Cardiac ventricle fibroblast (primary cell): ENCODE results near the gene PLGLB2. TPM values are rescaled to one million over a fixed set of nuclear protein-coding genes. Genes with fewer than 3 reads are reported as not detected.

Experiments
- total RNA-seq: library from RNA; depleted of rRNA; stranded (reverse); fragments of >200 nt; gene quantifications from 2 replicates; pipeline ENCODE4 v1.2.3, GENCODE V29; 2015

PLGLB2 gene
- 0.68 and 0.69 TPM in 2 replicates for total RNA-seq

DNA sequence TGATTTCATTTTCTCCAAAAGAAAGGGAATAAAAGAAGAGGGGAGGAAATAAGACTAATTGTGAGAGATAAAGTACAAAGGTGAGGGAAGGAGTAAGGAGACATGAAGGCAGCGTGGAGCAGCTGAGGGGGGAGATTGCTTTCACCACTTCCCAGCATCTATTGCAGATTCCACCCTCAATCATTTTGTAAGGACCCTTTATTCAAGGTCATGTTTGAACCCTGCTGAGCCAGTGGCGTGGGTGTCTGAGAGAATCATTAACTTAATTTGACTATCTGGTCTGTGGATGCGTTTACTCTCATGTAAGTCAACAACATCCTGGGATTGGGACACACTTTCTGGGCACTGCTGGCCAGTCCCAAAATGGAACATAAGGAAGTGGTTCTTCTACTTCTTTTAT lies at the start of gene PLGLB2:
PLGLB2 (plus strand) TSS at position 297 of the 400 bp plus-strand sequence; CDS start at position 364, 67 bp downstream.

Other genes starting within 250 kb of the PLGLB2 start
- gene RGPD2, start 77.7 kb downstream of the PLGLB2 start, total RNA-seq, result 0.25 and 0.44 TPM in 2 replicates